IMR-90 (cell line): ENCODE data around the gene CLNK. TPM values are rescaled to one million over a fixed set of nuclear protein-coding genes. Genes with fewer than 3 reads are reported as not detected.

Source experiments
- ATAC-seq: fragments of 200-7000 bp; cut with Tn5 transposase; 2 replicates; pipeline ENCODE4 v1.9.1; 2020; ENCODE audit warnings: low read depth, mild to moderate bottlenecking, moderate library complexity
- BruUV-seq: library from RNA; stranded (reverse); fragments of 400-500 nt; replicated peaks from 2 replicates; lab custom pipeline; 2021; lab: Mats Ljungman, UMichigan
- CTCF ChIA-PET: fragments of 300-600 bp; formaldehyde crosslinking; extraction: SDS; loops from one replicate; lab custom pipeline; 2021; ENCODE audit warnings: antibody characterized with exemption; lab: Yijun Ruan, JAX
- POLR2A ChIA-PET: fragments of 300-600 bp; sonication (Branson Sonifier 250); formaldehyde crosslinking; loops from one replicate; lab custom pipeline; 2022; ENCODE audit warnings: antibody characterized with exemption; ENCODE audit not compliant: unreplicated experiment; lab: Charles Lee
- DNase-seq: peaks from one replicate; pipeline ENCODE4 v3.0.0; 2013
- H2AFZ ChIP-seq: replicated peaks from 2 replicates; pipeline ENCODE3; 2013; ENCODE audit warnings: low read length, mild to moderate bottlenecking; ENCODE audit not compliant: poor library complexity
- H2AK5ac ChIP-seq: 2 replicates; pipeline ENCODE4 v1.6.1; 2013; ENCODE audit warnings: low read depth, low read length, inconsistent platforms
- H2AK9ac ChIP-seq: replicated peaks from 2 replicates; pipeline ENCODE3; 2013; ENCODE audit warnings: mild to moderate bottlenecking, low read depth, low read length, moderate library complexity; ENCODE audit not compliant: poor library complexity
- H2BK120ac ChIP-seq: 2 replicates; pipeline ENCODE4 v1.6.1; 2013; ENCODE audit warnings: low read depth, low read length, inconsistent platforms
- H2BK15ac ChIP-seq: 3 replicates; pipeline ENCODE4 v1.6.1; 2013; ENCODE audit warnings: low read depth, low read length, inconsistent platforms
- H2BK20ac ChIP-seq: 2 replicates; pipeline ENCODE4 v1.6.1; 2013; ENCODE audit warnings: low read depth, mild to moderate bottlenecking, inconsistent platforms, low read length, moderate library complexity
- H2BK5ac ChIP-seq: 2 replicates; pipeline ENCODE4 v1.6.1; 2013; ENCODE audit warnings: mild to moderate bottlenecking, low read depth, low read length, inconsistent platforms; ENCODE audit not compliant: poor library complexity, severe bottlenecking
- H3K14ac ChIP-seq: replicated peaks from 2 replicates; pipeline ENCODE4 v1.6.1; 2013; ENCODE audit warnings: low read depth, low read length, inconsistent platforms
- H3K18ac ChIP-seq: 2 replicates; pipeline ENCODE4 v1.6.1; 2013; ENCODE audit warnings: low read depth, low read length, control low read depth
- H3K23ac ChIP-seq: 2 replicates; pipeline ENCODE4 v1.6.1; 2013; ENCODE audit warnings: low read depth, low read length, inconsistent platforms
- H3K27ac ChIP-seq: 2 replicates; pipeline ENCODE4 v1.5.1; 2013; ENCODE audit warnings: mild to moderate bottlenecking, control low read depth, low read length; ENCODE audit not compliant: insufficient read depth
- H3K27me3 ChIP-seq: 2 replicates; pipeline ENCODE4 v1.6.1; 2013; ENCODE audit warnings: low read length; ENCODE audit not compliant: control insufficient read depth, insufficient read depth
- H3K36me3 ChIP-seq: 2 replicates; pipeline ENCODE4 v1.6.1; 2013; ENCODE audit warnings: low read length, mixed read lengths; ENCODE audit not compliant: control insufficient read depth, insufficient read depth
- H3K4ac ChIP-seq: 2 replicates; pipeline ENCODE4 v1.6.1; 2013; ENCODE audit warnings: low read depth, low read length, inconsistent platforms
- H3K4me1 ChIP-seq: 2 replicates; pipeline ENCODE4 v1.6.1; 2013; ENCODE audit warnings: low read length, mixed read lengths; ENCODE audit not compliant: control insufficient read depth, insufficient read depth
- H3K4me2 ChIP-seq: 2 replicates; pipeline ENCODE4 v1.6.1; 2013; ENCODE audit warnings: low read depth, mild to moderate bottlenecking, control low read depth, low read length, moderate library complexity
- H3K4me3 ChIP-seq: 2 replicates; pipeline ENCODE4 v1.5.1; 2013; ENCODE audit warnings: low read depth, mild to moderate bottlenecking, control low read depth, low read length, moderate library complexity; ENCODE audit not compliant: insufficient read depth
- H3K56ac ChIP-seq: 2 replicates; pipeline ENCODE4 v1.6.1; 2013; ENCODE audit warnings: low read length, inconsistent platforms; ENCODE audit not compliant: insufficient read depth; ENCODE audit errors: extremely low read depth
- H3K79me1 ChIP-seq, 2 experiments: 2 replicates each; pipeline ENCODE4 v1.6.1; 2013; ENCODE audit warnings: low read length in 2 of 2, inconsistent platforms in 1 of 2, low read depth in 1 of 2
- H3K9ac ChIP-seq: 2 replicates; pipeline ENCODE4 v1.6.1; 2013; ENCODE audit warnings: low read depth, low read length, control low read depth
- H3K9me1 ChIP-seq: 2 replicates; pipeline ENCODE4 v1.6.1; 2013; ENCODE audit warnings: low read length, inconsistent platforms; ENCODE audit not compliant: insufficient read depth
- H3K9me3 ChIP-seq: 2 replicates; pipeline ENCODE4 v1.6.1; 2013; ENCODE audit warnings: low read length; ENCODE audit not compliant: control insufficient read depth, insufficient read depth
- H4K20me1 ChIP-seq: 2 replicates; pipeline ENCODE4 v1.6.1; 2013; ENCODE audit warnings: low read length, inconsistent platforms; ENCODE audit not compliant: insufficient read depth
- H4K5ac ChIP-seq: 2 replicates; pipeline ENCODE4 v1.6.1; 2013; ENCODE audit warnings: mild to moderate bottlenecking, low read depth, low read length, control low read depth
- H4K8ac ChIP-seq, 2 experiments: 2 replicates each; pipeline ENCODE4 v1.6.1; 2013; ENCODE audit warnings: low read depth in 2 of 2, low read length in 2 of 2, control low read depth in 1 of 2, inconsistent platforms in 1 of 2
- H4K91ac ChIP-seq: 2 replicates; pipeline ENCODE4 v1.6.1; 2013; ENCODE audit warnings: low read depth, low read length, inconsistent platforms; ENCODE audit not compliant: insufficient read depth
- BHLHE40 ChIP-seq: fragments of 150-350 bp; IDR thresholded peaks from 2 replicates; pipeline ENCODE4 v1.6.1; 2016; ENCODE audit warnings: mild to moderate bottlenecking, low read depth, low read length
- CEBPB ChIP-seq: IDR thresholded peaks from 2 replicates; pipeline ENCODE4 v1.6.1; 2012; ENCODE audit warnings: low read depth, low read length, improper control_type of control experiment
- CHD1 ChIP-seq: IDR thresholded peaks from 2 replicates; pipeline ENCODE4 v1.6.1; 2012; ENCODE audit warnings: low read depth, low read length, improper control_type of control experiment
- CTCF ChIP-seq: conservative IDR thresholded peaks from 2 replicates; pipeline ENCODE4 v1.5.1; 2012; ENCODE audit warnings: mild to moderate bottlenecking, low read depth, low read length, improper control_type of control experiment
- FOS ChIP-seq: fragments of 150-350 bp; IDR thresholded peaks from 2 replicates; pipeline ENCODE4 v1.6.1; 2016; ENCODE audit warnings: low read depth, low read length
- MAFK ChIP-seq: IDR thresholded peaks from 2 replicates; pipeline ENCODE4 v1.6.1; 2012; ENCODE audit warnings: low read depth, low read length, improper control_type of control experiment
- MAZ ChIP-seq: IDR thresholded peaks from 2 replicates; pipeline ENCODE4 v1.6.1; 2012; ENCODE audit warnings: low read depth, mild to moderate bottlenecking, low read length, improper control_type of control experiment, moderate library complexity, borderline replicate concordance
- MXI1 ChIP-seq: IDR thresholded peaks from 2 replicates; pipeline ENCODE4 v1.6.1; 2012; ENCODE audit warnings: low read depth, mild to moderate bottlenecking, low read length, moderate library complexity, borderline replicate concordance
- NFE2L2 ChIP-seq: fragments of 150-350 bp; IDR thresholded peaks from 2 replicates; pipeline ENCODE4 v1.6.1; 2016; ENCODE audit warnings: low read depth, mild to moderate bottlenecking, low read length
- POLR2A ChIP-seq: IDR thresholded peaks from 2 replicates; pipeline ENCODE4 v1.6.1; 2012; ENCODE audit warnings: mild to moderate bottlenecking, low read depth, low read length
- RAD21 ChIP-seq: IDR thresholded peaks from 2 replicates; pipeline ENCODE4 v1.6.1; 2012; ENCODE audit warnings: low read length, improper control_type of control experiment
- RCOR1 ChIP-seq: IDR thresholded peaks from 2 replicates; pipeline ENCODE4 v1.6.1; 2012; ENCODE audit warnings: mild to moderate bottlenecking, low read length, improper control_type of control experiment; ENCODE audit not compliant: insufficient replicate concordance
- RFX5 ChIP-seq: IDR thresholded peaks from 2 replicates; pipeline ENCODE4 v1.8.0; 2012; ENCODE audit warnings: low read depth, mild to moderate bottlenecking, low read length, moderate library complexity
- SMC3 ChIP-seq: fragments of 150-350 bp; IDR thresholded peaks from 2 replicates; pipeline ENCODE4 v1.6.1; 2016; ENCODE audit warnings: low read depth, mild to moderate bottlenecking, antibody characterized with exemption, low read length, moderate library complexity
- WGBS, 2 experiments: methylation state at CpG; one replicate each; pipeline versions ENCODE4 v1.1.5 to v1.1.7; 2013; ENCODE audit warnings: missing lambda C conversion rate in 2 of 2; ENCODE audit not compliant: insufficient read length in 1 of 2; ENCODE audit errors: extremely low coverage in 2 of 2; 5-methylcytosine and 5-hydroxymethylcytosine counted together
- dilution Hi-C: fragments of 300-500 bp; cut with HindIII; formaldehyde crosslinking; loops from one replicate; pipeline ENCODE4 v1.14.3; 2018; ENCODE audit warnings: low sequenced_read_pairs; ENCODE audit not compliant: unreplicated experiment
- in situ Hi-C: fragments of 300-500 bp; cut with MboI; formaldehyde crosslinking; loops from 3 replicates; pipeline ENCODE4 v1.14.3; 2019; ENCODE audit warnings: low sequenced_read_pairs, inconsistent platforms, mixed read lengths
- intact Hi-C: fragments of 100-400 bp; cut with micrococcal nuclease; formaldehyde crosslinking; loops from 2 replicates; pipeline ENCODE4 v1.10.0; 2022
- polyA plus RNA-seq, 3 experiments: library from polyadenylated mRNA; depleted of rRNA; stranded (reverse); fragments of >200 nt; gene quantifications; 2 replicates each; pipeline ENCODE4 v1.2.3, GENCODE V29; 2012; ENCODE audit warnings: low replicate concordance in 1 of 3
- total RNA-seq: library from RNA; depleted of rRNA; stranded (reverse); fragments of >200 nt; gene quantifications from 2 replicates; pipeline ENCODE4 v1.2.3, GENCODE V29; 2012
- TF ChIP-seq, protein P1 (sequence below): fragments of 150-350 bp; IDR thresholded peaks from 2 replicates; pipeline ENCODE4 v1.6.1; 2016; ENCODE audit warnings: low read depth, mild to moderate bottlenecking, low read length, moderate library complexity, borderline replicate concordance
- TF ChIP-seq, protein P2 (sequence below): fragments of 150-350 bp; IDR thresholded peaks from 2 replicates; pipeline ENCODE4 v1.6.1; 2017; ENCODE audit warnings: mild to moderate bottlenecking, antibody characterized with exemption, low read length, low read depth

CLNK gene
- total and polyA plus RNA-seq, 2 of the 4 experiments (the other 2 are of a cell fraction): not detected

- H4K5ac ChIP-seq: no peak overlapping the region
- no peak overlapping the region for H3K23ac ChIP-seq
- no peaks in the 10 kb centered on the region for H3K79me1 ChIP-seq
- POLR2A ChIA-PET: no interaction called here
- H3K56ac ChIP-seq: no peak overlapping the region
- no peak overlapping the region for H2BK5ac ChIP-seq
- no peak overlapping the region for H3K27ac ChIP-seq
- no CpG with 5 or more reads among the region's 1 CpG for WGBS, 2 experiments
- no peaks in the 10 kb centered on the region for H3K9me3 ChIP-seq
- no peak for TF ChIP-seq POLR2A
- TF ChIP-seq MAFK: no peak
- no peak for TF ChIP-seq MAZ
- TF ChIP-seq CHD1: no peak
- TF ChIP-seq SMC3: no peak
- TF ChIP-seq RFX5: no peak
- TF ChIP-seq, protein P1, sequence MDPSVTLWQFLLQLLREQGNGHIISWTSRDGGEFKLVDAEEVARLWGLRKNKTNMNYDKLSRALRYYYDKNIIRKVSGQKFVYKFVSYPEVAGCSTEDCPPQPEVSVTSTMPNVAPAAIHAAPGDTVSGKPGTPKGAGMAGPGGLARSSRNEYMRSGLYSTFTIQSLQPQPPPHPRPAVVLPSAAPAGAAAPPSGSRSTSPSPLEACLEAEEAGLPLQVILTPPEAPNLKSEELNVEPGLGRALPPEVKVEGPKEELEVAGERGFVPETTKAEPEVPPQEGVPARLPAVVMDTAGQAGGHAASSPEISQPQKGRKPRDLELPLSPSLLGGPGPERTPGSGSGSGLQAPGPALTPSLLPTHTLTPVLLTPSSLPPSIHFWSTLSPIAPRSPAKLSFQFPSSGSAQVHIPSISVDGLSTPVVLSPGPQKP: no peak
- no peak for TF ChIP-seq FOS
- TF ChIP-seq MXI1: no peak
- TF ChIP-seq RAD21: no peak
- TF ChIP-seq NFE2L2: no peak
- no peak for TF ChIP-seq RCOR1
- TF ChIP-seq, protein P2, sequence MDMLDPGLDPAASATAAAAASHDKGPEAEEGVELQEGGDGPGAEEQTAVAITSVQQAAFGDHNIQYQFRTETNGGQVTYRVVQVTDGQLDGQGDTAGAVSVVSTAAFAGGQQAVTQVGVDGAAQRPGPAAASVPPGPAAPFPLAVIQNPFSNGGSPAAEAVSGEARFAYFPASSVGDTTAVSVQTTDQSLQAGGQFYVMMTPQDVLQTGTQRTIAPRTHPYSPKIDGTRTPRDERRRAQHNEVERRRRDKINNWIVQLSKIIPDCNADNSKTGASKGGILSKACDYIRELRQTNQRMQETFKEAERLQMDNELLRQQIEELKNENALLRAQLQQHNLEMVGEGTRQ: no peak
- no peak for TF ChIP-seq CTCF
- no peak for TF ChIP-seq CEBPB
- no peak for TF ChIP-seq BHLHE40
- no peak for DNase-seq
- H3K4me1 ChIP-seq: no peaks in the 10 kb centered on the region
- H4K91ac ChIP-seq: no peak overlapping the region
- H4K8ac ChIP-seq: no peak overlapping the region
- H3K27me3 ChIP-seq: no peaks in the 10 kb centered on the region
- dilution Hi-C loops (no loop called here), intact Hi-C loops (no loop called here), in situ Hi-C loops (no loop called here)
- H3K9me1 ChIP-seq: no peaks in the 10 kb centered on the region; the same call in 1 of the 2 replicates
- no peak overlapping the region for H2BK15ac ChIP-seq
- no peak overlapping the region for H3K4ac ChIP-seq
- no peak overlapping the region for H2BK120ac ChIP-seq
- no peaks in the 10 kb centered on the region for H3K36me3 ChIP-seq
- H3K18ac ChIP-seq: no peak overlapping the region
- CTCF ChIA-PET: interaction anchor here (1.0 kb wide), 1 partner anchor 13 kb away, joined by 3 read pairs; no protein-coding TSS in a partner anchor
- no peak overlapping the region for H2AFZ ChIP-seq
- no peak overlapping the region for H3K9ac ChIP-seq
- BruUV-seq: no TSS peak
- no peak overlapping the region for H2AK5ac ChIP-seq
- H3K14ac ChIP-seq: no peak overlapping the region
- H3K4me2 ChIP-seq: no peak overlapping the region
- no peak overlapping the region for H3K4me3 ChIP-seq
- no peak for ATAC-seq
- H4K20me1 ChIP-seq: no peaks in the 10 kb centered on the region
- H2BK20ac ChIP-seq: no peak overlapping the region
- H2AK9ac ChIP-seq: no peak overlapping the region
These were observed 246.8 kb downstream of the CLNK start for GRCh38 chr4:10437735-10438134.
